ENCODE data around the gene LTO1.

The LTO1 gene

DNA sequence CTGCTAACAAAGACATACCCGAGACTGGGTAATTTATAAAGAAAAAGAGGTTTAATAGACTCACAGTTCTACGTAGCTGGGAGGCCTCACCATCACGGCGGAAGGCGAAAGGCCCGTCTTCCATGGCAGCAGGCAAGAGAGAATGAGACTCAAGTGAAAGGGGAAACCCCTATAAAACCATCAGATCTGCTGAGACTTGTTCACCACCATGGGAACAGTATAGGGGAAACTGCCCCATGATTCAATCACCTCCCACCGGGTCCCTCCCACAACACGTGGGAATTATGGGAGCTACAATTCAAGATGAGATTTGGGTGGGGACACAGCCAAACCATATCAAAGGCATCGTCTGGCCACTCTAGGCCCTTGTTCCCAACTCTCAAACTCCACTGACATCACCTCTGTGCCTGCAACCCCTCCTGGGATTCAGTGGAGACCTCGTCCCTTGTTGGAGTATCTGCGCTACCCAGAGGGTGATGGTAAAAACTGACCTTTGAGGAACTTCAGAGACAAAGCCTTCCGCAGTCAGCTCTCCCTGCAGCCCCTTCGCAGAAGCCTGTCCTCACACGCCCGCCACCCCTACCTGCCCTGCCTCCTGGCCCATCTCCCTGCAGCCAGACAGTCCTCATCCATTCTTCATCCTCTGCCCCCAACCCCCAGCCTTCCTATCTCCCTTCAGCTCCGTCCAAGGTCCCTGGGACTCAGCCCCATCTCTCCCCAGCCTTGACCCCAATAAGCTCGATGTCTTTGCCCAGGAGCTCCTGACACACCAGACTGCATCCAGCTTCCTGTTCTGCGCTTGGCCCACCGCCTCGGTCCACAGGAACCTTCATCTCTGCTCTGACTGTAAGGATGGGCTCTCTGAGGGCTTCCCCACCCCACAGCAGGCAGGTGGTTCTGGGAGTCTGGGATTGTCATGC, 18.4 kb downstream of the LTO1 start:
- no peak for DNase-seq

GRCh38 chr11:69655479-69656428, 19.4 kb downstream of the LTO1 start:
- no peak for DNase-seq

DNA sequence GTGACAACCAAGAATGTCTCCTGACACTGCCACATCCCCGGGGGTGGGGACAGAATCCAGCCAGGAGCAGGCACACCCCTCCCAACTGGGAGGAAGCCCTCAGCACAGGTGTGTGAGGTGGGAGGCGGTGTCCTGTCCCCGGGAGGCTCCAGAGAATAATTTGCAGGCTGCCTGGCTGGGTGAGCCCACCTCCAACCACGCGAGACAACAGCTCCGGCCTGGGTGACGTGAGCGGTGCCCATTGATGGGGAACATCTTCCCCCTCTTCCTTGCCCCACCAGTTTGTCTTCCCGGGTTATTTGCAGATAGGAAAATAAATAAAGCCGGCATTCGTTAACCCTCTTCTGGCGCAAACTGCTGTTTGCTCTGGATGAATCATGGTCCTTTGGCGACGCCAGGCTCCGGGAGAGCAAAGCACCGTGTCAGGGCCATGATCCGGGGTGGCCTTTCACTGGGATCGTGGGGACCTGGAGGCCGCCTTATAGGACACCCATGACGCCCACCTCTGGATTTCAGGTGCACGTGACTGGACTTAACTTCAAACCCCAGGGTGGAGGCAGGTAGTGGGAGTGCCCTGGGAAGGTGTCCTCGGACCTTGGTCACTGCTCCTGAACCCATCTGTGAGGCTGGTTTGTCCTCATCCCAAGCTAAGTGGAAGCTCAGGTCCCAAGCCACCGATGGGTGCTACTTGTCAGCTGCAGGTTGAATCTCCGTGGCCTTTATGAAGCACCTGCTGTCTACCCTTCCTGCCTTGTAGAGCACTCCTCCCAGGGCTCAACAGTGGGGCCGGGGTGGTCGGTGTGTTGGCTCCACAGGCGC, 20.3 kb downstream of the LTO1 start:
- no peak for DNase-seq

DNA sequence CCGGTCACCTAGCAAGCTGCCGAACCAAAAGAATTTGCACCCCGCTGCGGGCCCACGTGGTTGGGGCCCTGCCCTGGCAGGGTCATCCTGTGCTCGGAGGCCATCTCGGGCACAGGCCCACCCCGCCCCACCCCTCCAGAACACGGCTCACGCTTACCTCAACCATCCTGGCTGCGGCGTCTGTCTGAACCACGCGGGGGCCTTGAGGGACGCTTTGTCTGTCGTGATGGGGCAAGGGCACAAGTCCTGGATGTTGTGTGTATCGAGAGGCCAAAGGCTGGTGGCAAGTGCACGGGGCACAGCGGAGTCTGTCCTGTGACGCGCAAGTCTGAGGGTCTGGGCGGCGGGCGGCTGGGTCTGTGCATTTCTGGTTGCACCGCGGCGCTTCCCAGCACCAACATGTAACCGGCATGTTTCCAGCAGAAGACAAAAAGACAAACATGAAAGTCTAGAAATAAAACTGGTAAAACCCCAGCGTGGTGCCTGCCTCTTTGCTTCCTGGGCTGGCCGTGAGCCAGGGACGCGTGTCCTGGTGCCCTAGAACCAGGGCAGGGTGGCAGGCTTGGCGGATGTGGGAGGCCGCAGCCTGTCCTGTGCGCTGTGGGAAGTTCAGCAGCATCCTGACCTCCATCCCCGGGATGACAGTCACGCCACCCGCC, 21.0 kb downstream of the LTO1 start:
- DNase-seq: no peak

DNA sequence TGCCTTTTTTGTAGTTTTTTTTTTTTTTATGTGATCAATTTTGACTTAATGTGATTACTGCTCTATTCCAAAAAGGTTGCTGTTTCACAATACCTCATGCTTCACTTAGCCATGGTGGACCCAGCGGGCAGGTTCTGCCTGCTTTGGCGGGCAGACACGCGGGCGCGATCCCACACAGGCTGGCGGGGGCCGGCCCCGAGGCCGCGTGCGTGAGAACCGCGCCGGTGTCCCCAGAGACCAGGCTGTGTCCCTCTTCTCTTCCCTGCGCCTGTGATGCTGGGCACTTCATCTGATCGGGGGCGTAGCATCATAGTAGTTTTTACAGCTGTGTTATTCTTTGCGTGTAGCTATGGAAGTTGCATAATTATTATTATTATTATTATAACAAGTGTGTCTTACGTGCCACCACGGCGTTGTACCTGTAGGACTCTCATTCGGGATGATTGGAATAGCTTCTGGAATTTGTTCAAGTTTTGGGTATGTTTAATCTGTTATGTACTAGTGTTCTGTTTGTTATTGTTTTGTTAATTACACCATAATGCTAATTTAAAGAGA, 21.7 kb downstream of the LTO1 start:
- no peak for DNase-seq

- no peak for DNase-seq
These were observed 22.2 kb downstream of the LTO1 start for GRCh38 chr11:69652999-69653398.

GRCh38 chr11:69651834-69652620, 23.1 kb downstream of the LTO1 start:
- no peak for DNase-seq

GRCh38 chr11:69650832-69651344, 24.3 kb downstream of the LTO1 start:
- no peak for DNase-seq

DNA sequence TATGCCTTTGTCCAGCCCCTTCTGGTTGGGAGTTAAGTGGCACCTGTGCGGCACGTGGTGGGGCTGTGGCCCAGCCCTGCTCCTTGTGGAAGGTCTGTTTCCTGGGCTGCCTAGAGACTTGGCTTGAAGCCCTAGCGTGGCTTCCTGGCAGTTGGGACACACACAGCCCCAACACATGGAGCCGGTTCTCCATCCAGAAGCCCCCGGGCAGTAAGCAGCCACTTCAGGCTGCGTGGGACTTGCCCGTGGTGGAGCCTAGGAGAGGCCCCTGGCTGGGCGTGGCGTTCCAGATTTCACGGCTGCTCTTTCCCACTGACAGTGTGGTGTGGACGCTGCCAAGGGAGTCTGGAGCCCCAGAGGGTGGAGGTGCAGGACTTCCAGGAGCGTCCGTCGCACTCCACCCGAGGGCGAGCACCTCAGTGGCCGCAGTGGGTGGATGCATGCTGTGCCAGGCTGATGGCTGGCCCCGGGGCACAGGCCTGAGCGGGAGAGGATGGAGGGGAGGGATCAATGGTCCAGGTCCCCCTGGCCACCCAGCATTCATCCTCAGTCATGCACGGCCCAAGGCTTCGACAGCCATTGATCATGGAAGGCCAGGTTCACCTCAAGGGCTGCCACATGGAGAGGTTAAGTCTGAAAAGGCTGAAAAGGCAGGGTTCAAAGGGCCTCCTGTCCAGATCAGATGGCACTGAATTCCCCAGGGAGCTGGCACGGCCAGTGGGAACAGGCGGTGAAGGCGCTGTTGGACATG, 24.9 kb downstream of the LTO1 start:
- DNase-seq: no peak

DNA sequence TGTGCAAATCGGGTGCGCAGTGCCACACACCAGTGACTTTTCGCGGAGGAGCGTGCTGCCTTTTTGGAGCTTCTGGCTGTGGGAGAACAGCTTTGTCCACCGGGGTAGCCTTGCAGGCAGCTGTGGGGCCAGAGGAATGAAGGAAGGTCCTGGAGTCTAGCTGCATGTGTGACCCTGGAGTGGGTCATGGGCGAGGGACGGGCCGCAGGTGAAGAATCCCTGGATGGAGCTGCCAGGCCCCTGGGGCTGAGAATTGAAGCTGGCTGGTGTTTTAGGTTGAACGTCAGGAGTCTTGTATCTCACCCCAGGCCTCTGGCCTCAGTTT, 25.6 kb downstream of the LTO1 start:
- DNase-seq: no peak

DNA sequence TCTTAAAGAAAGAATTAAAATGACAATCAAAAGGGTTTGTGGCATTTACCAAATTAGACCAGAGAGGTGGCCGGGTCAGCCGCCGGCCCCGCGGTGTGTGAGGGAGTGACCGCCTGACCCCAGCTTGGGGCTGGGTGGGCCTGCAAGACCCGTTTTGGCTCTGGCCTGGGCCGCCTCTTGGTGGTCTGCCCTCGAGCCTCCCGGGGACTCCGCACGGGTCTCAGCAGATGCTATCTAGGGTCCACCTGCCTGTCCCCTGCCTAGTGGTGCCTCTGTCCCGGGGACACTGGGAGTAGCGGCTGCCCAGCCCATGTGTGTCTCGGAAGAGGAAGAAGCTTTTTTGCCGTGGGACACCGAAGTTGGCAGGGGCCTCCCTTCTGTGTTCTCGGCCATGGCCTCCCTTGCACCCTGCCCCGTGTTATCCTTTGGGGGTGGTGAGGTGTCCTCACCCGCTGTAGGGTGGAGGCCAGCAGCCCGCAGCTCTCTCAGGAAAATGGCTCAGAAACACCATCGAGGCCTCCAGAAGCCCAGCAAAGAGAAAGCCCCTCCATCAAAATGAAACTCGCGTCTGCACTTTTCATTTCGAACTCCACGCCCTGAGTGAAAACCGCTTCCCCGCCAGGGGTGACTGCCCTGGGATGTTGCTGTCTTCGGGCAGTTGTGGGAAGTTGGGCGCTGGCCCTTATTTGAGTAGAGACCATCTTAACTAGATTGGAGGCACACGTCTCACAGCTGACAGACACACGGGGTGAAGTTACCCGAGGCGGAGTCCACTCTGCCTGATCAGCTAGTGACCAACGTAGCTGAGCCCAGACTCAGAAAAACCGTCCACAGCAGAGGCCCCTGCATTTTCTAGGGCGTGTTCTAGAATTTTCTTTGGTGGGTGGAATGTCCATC, 26.2 kb downstream of the LTO1 start:
- DNase-seq: no peak

DNA sequence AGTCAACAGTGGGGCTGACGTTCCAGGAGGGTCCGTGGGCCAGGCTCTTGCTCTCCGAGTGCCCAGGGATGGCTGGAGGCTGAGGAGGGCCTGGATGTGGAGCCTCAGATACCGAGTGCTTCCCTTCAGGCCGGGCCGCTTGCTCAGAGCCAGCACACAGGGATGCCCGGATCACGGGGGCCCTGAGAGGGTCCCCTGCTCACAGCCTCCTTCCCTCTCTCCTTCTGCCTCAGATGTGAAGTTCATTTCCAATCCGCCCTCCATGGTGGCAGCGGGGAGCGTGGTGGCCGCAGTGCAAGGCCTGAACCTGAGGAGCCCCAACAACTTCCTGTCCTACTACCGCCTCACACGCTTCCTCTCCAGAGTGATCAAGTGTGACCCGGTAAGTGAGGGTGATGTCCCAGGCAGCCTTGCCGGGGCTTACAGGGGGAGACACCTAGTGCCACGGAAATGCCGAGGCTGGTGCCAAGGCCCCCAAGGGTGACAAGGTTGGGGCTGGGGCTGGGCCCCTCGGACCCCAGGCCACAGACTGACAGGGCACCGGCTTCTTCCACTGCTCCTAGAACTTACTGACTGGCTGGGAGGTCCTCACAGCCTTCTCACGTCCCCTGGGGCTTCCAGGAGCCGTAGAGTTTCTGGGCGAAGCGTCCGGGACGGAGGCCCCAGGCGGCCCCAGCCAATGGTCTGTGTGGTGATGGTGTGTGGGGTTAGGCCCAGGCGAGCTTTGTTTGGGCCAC, 27.2 kb downstream of the LTO1 start:
- no peak for DNase-seq

GRCh38 chr11:69647390-69647748, 27.8 kb downstream of the LTO1 start:
- DNase-seq: no peak

DNA sequence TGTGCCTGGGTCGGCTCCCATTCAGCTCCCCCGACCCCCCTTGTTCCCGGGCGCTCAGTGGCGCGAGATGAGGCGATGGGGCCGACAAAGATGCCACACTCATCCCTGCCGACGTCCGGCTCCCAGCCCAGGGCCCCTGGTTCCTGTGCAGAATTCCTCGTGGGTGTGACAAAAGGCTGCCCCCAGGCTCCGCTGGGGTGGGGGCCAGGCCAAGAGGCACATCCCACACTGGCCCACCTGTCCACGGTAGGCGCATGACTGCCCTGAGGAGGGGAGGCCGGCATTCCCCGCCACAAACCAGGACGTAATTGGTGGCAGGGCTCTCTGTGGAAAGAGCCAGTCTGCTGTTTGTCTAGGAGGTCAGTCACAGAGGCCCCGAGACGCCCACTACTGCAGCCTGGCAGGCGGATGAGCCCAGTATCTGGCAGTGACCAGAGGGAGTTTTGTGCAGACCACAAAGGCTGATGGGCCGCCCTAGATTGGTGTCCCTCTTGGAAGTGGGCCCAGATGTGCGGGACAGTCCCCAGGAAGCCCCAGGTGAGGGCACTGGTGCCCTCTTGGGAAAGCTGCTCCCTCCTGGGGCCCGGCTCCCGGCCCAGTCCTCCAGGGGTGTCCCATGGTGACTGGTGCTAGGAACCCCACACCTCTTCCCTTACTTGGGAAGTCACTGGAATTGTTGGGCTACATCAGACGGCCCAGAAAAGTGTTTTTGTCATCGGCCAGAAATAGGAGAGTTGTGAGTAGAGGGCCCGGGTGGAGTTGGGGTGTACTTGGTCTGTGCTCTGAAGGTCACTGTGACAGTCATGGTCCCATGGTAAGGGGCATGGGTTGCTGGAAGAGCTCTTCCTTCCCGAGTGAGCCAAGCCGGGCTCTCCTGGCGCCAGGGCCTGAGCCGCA, 28.4 kb downstream of the LTO1 start:
- DNase-seq: no peak

DNA sequence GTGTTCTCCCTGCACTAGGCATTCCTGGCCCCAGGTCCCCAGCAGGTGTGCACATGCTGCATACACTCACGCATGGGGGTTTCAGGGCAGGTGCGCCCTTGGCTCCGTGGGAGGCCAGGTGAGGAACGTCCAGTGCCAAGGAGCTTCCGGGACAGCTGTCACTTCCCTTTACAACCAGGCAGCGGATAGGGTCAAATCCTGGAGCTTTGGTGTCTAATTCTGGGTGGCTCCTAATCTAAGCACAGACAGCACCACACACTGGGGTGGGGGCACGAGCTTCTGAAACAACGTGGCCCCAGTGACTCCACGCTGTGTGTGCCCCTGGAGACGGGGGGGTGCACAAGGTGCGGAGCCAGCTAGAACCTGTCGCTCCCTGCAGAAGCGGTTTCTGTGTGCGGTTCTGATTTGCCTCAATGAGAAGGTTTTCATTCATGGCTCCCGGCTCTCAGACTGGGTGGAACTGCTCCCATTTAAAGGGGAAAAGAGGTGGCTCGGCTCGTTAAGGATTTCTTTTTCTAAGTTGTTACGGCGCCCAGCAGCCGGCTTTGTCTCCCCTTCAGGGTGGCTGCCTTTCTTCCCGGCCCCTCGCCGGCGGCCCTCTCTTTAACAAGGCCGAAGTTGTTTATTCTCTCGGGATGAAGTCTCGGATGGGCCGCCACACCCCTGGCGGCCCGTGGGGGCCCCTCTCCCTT, 29.2 kb downstream of the LTO1 start:
- DNase-seq: no peak

DNA sequence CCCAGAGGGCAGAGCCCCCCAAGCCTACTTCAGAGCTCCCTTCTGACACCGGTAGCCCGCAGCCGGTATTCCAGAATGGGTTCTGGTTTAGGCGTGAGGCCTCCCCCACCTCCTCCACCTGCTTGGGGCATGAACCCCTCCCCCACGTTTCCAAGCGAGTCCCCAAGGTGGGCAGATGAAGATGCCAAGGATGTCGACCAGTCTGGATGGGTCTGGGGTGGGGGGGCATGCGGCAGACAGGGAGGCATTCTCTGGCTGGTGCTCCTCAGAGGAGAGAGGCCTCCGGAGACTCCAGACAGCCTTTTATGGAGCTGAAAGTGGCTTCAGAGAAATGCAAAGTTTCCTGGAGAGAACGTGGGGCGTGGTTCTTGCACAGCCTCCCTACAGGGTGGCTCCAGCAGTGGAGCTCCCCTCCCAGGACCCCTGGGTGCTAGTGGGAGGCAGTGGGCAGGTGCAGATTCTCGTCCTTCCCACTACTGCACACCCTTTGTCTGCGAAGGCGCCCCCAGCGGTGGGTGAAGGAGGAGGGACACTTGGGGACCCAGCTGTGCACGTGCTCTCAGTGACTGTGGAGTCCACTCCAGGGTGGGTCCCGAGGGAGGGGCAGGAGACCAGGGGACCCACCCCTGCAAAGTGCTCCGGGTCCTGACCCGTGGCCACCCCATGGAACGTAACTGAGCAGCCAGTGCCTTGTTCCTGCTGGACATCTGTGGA, 30.0 kb downstream of the LTO1 start:
- peak; percentile 37 for DNase-seq

Data from NCI-H82 (cell line).